Muscle layer of duodenum (tissue), 2 donors: ENCODE measurements around the gene CHIT1.

Source experiments
- H3K27ac ChIP-seq: one replicate; pipeline ENCODE4 v1.7.0; 2013; ENCODE audit warnings: mild to moderate bottlenecking, low read length
- H3K27me3 ChIP-seq: one replicate; pipeline ENCODE4 v1.7.0; 2013; ENCODE audit warnings: low read depth, mild to moderate bottlenecking, control low read depth, low read length
- H3K36me3 ChIP-seq, 2 donors: one replicate each; pipeline ENCODE4 v1.7.0; 2013; ENCODE audit warnings: low read length in 2 of 2, control low read depth in 1 of 2, mild to moderate bottlenecking in 1 of 2; ENCODE audit not compliant: insufficient read depth in 2 of 2, control insufficient read depth in 1 of 2
- H3K4me1 ChIP-seq, 2 donors: one replicate each; pipeline ENCODE4 v1.7.0; 2013; ENCODE audit warnings: low read length in 2 of 2, mild to moderate bottlenecking in 2 of 2, control low read depth in 1 of 2, moderate library complexity in 1 of 2; ENCODE audit not compliant: insufficient read depth in 2 of 2, control insufficient read depth in 1 of 2
- H3K4me3 ChIP-seq, 2 donors: one replicate each; pipeline ENCODE4 v1.7.0; 2013; ENCODE audit warnings: low read length in 2 of 2, low read depth in 1 of 2, mild to moderate bottlenecking in 1 of 2
- H3K9me3 ChIP-seq, 2 donors: one replicate each; pipeline ENCODE4 v1.7.0; 2013; ENCODE audit warnings: low read length in 2 of 2, control low read depth in 1 of 2, mild to moderate bottlenecking in 1 of 2; ENCODE audit not compliant: control insufficient read depth in 1 of 2
- donor health status: healthy.

Gene CHIT1

DNA sequence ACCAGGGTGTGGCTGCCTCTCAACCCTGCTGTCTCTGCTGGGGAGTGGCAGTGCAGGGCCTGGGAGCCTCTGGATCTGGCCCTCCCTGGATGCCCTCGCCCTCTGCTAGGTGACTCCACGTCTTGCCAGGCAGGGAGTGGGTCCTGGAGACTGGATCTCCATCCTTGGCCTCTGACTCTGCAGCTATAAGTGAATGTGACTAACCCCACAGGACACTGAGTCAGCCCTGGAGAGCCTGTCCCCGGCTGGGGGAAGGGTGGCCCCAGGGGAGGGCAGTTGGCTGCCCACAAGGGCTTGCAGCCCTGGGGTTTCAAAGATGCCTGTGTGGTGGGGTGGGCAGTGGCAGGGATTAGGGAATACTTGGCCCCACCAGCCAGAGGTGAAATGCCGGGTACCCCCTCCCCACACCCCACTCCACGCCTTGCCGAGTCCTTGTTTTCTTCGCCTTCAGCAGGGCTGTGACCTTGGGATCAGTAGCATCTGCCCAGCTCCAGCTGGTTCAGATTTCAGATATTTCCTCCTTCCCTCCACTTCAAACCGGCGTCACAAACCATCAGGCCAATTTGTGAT is 51.9 kb downstream of the CHIT1 start:
- no peak overlapping the region for H3K4me3 ChIP-seq
- no peaks in the 10 kb centered on the region for H3K27me3 ChIP-seq
- no peaks in the 10 kb centered on the region for H3K4me1 ChIP-seq
- no peaks in the 10 kb centered on the region for H3K36me3 ChIP-seq
- H3K9me3 ChIP-seq = no peaks in the 10 kb centered on the region
- H3K27ac ChIP-seq = no peak overlapping the region

DNA sequence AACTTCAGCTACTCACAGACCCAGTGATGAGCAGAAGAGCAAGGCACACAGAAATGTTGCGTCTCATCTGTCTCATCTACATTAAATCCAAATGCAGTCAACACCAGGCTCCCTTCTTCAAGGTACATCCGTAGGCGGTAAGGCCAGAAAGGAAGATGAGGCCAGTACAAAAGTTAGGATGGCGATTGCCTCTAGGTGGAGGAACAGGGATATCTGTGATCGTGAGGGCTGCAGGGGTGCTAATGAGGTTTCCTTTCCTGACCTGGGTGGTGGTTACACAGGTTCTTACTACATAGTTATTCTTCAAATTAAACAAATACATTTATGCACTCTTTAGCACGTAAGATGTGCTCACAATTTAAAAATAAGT is 52.5 kb downstream of the CHIT1 start:
- H3K4me3 ChIP-seq = no peak overlapping the region
- no peaks in the 10 kb centered on the region for H3K4me1 ChIP-seq
- no peak overlapping the region for H3K27ac ChIP-seq
- H3K27me3 ChIP-seq = no peaks in the 10 kb centered on the region
- no peaks in the 10 kb centered on the region for H3K9me3 ChIP-seq
- no peaks in the 10 kb centered on the region for H3K36me3 ChIP-seq

DNA sequence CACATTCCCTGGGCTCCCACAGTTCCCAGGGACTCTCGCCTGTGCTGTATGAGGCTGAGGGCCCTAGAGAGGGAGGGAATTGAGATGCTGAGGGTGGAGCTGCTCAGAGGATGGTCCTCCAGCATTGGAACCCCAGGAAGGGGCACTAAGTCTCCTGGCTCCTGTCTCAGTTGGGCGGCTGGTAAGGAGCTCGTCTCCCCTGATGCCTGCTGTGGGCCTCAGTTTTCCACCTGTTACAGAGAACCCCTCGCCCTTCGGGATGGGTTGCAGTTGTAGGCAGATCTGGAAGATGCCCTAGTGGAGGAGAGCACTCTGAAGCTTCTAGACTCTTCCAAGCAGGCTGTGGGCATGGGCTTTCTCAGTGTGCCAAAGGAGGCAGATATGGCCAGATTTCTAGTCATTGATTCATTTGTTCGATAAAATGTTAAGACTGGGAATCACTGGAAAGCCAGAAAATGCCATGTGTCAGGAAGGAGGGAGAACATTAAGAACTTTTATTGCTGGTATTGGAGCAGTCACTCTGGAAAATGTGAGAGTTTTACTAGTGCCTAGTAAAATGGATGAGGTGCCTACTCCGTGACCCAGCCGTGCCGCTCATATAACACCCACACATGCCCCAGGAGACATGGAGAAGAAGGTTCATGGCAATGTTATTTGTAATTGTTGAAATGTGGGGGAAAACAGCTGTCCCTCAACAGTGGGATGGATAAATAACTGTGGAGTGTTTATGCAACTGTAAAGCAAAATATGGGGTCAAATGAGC is 53.0 kb downstream of the CHIT1 start:
- no peak overlapping the region for H3K27ac ChIP-seq
- H3K36me3 ChIP-seq = no peaks in the 10 kb centered on the region

DNA sequence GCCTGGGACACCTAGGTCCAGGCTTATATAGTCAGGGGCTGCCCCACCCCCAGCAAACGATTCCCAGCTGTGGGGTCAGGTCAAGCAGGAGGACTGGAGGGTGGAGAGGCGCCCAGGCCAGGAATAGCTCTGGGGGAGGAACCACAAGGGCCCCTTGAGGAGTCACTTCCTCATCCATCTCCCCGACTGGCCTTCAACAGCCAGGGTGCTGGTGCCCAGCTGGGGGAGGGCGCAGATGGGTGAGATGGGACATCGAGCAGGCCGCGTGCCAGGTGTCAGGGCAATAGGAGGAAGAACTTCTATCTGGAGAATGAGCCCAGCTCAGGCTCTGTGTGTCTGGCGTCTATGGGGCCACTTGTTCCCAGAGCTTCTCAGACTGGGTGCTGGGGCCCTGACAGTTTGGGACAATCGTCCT is 53.6 kb downstream of the CHIT1 start:
- no peaks in the 10 kb centered on the region for H3K27me3 ChIP-seq
- no peaks in the 10 kb centered on the region for H3K36me3 ChIP-seq
- no peaks in the 10 kb centered on the region for H3K9me3 ChIP-seq
- H3K4me1 ChIP-seq = no peaks in the 10 kb centered on the region
- H3K27ac ChIP-seq = no peak overlapping the region
- no peak overlapping the region for H3K4me3 ChIP-seq

More for the DNA sequence above, 53.0 kb downstream of the CHIT1 start:
- Histone ChIP-seq H3K4me3 (no peak overlapping the region), H3K27me3 (no peaks in the 10 kb centered on the region), H3K9me3 (no peaks in the 10 kb centered on the region), H3K4me1 (no peaks in the 10 kb centered on the region)

DNA sequence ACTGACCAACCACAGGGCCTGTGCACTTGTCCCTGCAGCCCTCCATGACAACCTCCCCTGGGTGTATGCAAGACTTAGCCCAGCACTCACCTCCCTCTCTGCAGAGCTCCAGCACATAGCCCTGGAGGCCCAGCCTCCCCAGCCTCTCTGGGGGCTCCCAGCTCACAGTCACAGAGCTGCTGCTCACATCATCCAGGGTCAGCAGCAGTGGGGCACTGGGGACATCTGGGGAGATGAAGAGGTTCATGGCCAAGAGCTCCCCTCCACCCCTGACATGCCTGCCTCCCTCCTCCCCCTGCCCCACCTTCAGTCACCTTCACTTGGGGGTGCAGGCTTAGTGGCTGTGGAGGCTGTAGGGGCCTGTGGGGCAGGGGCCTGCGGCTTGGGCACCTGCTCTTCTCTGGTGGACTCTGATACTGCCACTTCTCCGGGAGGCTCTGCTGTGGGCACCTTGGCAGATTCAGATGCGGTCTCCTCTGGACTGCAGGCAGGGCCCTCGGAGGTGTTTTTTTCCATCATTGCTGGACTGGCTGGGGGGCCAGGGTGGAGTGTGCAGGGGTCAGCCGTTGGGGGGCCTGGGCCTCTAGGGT is 54.1 kb downstream of the CHIT1 start, which contains the start of gene MYBPH:
MYBPH (minus strand) TSS at position 590 of the 590 bp plus-strand sequence; CDS start at position 519, 71 bp downstream.
- Histone ChIP-seq H3K4me1 (no peaks in the 10 kb centered on the region), H3K27me3 (no peaks in the 10 kb centered on the region), H3K9me3 (no peaks in the 10 kb centered on the region), H3K27ac (no peak within 1 kb of the TSS), H3K36me3 (no peaks in the 10 kb centered on the region), H3K4me3 (no peak within 1 kb of the TSS)

DNA sequence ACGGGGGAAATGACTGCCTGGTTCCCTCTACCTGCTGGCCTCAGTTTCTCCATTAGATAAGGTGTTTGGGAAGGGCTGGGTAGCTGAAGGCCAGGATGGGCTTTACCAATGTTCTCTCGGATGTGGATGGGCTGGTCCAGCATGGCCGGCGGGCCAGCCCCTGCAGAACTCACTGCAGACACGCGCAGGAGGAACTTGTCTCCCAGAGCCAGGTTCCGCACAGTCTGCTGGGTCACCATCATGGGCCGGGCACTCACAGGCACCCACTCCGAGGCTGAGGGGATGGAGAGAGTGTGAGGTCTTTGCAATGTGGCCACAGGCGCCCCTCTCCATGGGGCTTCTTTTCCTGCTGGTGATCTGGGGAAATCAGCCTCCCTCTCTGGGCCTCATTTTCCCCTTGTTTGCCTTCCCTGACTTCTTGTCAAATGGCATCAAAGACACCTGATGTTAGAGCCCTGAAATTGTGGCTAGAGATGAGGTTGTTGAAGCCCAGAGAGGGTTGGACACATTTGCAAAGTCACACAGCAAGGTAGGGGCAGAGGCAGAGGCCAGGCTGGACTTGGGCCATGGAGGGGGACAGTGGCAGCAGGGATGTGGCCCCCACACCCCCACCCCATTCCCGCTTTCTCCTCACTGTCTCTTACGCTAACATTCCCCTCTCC is 55.0 kb downstream of the CHIT1 start:
- Histone ChIP-seq H3K27me3 (no peaks in the 10 kb centered on the region), H3K36me3 (no peaks in the 10 kb centered on the region), H3K4me1 (no peaks in the 10 kb centered on the region), H3K9me3 (no peaks in the 10 kb centered on the region), H3K27ac (no peak overlapping the region), H3K4me3 (no peak overlapping the region)

DNA sequence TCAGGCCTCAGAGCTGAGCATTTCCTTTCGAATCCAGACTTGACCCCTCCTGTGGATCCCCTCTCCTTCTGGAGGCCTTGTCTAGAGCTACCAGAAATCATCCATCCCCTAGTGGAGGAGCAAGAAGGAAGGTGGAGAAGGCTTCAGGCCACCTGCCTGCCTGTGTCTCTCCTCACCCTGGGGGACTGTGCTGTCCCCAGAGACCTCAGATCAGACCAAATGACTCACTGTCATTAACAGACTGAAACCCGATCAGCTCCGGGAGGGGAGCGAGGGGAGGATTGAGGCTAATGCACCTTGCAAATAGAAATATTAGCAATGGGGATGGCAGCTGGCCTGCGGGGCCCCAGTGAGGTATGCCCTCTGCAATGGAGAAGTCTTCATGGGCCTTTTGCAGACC is 55.9 kb downstream of the CHIT1 start:
- no peak overlapping the region for H3K27ac ChIP-seq
- H3K4me3 ChIP-seq = no peak overlapping the region
- H3K4me1 ChIP-seq = no peaks in the 10 kb centered on the region
- H3K9me3 ChIP-seq = no peaks in the 10 kb centered on the region
- no peaks in the 10 kb centered on the region for H3K36me3 ChIP-seq
- H3K27me3 ChIP-seq = no peaks in the 10 kb centered on the region

DNA sequence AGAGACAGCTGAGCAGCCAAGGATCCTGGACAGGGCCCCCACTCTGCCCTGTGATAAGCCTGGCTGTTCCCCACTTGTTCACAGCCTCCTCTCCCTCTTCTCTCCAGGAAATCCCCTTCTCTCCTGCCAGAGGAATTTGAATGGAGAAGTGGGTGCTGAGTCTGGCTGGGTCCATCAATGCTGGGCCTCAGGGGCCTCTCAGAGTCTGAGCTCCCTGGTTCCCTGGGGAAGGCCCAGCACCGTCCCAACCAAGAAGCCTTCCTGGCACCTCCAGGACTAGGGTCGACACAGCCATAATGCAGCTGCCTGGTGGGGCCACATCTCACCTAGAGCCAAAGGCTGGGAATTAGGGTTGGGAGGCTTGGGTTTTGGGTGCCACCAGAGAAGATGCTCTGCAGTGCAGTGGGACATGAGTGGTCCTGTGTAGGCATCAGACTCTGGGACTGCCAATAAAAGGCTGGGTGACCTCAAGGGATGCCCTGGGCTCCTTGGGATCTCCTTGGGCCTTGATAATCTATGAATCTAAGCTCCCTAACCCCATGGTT is 56.4 kb downstream of the CHIT1 start:
- Histone ChIP-seq H3K27ac (no peak overlapping the region), H3K4me1 (no peaks in the 10 kb centered on the region), H3K36me3 (no peaks in the 10 kb centered on the region), H3K27me3 (no peaks in the 10 kb centered on the region), H3K9me3 (no peaks in the 10 kb centered on the region), H3K4me3 (no peak overlapping the region)

DNA sequence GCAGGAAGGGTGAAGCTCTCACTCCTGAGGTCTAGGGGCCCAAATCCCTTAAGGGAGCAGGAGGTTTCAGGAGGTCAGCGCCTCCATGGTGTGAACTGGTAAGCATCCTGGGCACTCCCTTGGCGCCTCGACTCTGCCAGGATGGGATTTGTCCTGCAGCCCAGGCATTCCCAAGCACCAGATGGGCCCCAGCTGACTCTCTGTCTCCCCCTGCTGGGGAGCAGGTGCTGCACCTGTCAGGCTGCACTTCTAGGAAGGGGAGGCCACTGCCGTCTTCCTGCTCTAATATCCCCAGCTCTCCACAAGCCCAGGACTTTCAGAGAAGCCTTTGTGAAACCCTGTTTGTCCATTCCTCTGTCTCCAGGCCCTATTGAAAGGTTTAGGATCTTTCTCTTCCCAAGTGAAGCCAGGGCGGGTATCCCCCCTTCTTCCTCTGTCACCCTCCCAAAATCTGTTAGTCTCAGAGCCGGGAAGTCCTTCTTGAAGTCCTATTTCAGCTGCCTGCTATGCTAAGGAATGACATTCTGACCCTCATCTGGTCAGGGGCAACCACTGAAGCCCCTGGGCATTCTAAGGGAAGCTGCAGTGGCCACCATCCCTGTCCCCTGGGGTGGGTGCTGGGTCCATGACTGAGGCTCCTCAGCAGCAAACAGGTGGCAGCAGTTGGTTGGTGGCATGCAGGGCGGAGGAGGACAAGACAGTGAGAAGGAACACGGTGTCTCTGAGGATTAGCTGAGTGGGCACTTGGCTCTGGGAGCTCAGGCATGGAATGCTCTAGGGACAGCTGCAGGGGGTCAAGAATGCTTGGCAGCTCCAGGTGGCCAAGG is 57.1 kb downstream of the CHIT1 start:
- Histone ChIP-seq H3K27me3 (no peaks in the 10 kb centered on the region), H3K4me1 (no peaks in the 10 kb centered on the region), H3K4me3 (no peak overlapping the region), H3K27ac (no peak overlapping the region), H3K36me3 (no peaks in the 10 kb centered on the region), H3K9me3 (no peaks in the 10 kb centered on the region)

DNA sequence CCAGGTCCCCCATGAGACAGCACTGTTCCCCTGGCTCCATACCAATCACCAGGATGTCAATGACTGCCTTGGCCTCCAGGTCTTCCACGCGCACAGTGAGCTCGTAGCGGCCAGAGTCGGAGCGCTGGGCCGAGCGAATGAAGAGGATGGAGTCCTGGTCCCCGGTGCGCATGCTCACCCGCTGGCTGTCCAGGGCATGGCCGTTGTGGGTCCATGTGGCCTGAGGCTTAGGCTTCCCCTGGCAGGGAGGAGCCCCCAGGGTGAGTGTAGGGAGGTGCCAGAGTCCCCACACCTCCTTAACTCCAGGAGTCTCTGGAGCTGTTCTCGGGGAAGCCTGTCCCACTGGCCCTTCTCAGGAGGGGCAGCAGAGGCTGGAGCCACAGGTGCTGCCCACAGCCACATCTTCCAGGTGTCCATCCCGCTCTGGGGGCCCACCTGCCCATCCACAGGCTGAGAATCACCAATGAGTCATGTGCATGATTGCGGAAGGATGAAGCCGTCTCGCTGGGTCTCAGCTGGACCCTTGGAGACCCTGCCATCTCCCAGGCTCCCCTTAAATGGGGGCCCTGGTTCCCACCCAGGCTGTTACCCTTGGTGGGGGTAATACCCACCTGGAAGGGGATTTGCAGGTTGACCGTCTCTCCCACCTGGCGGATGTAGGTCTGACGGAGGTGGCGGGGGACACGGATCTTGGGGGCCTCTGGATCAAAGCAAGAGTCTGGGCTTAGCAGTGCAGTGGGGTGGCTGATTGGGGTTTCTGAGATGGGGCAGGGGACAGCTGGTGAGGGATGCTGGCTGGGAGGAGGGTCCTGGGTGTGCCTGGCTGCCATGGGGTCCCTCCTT is 57.9 kb downstream of the CHIT1 start:
- no peaks in the 10 kb centered on the region for H3K36me3 ChIP-seq
- H3K27me3 ChIP-seq = no peaks in the 10 kb centered on the region
- H3K27ac ChIP-seq = no peak overlapping the region
- H3K4me3 ChIP-seq = no peak overlapping the region
- H3K9me3 ChIP-seq = no peaks in the 10 kb centered on the region
- H3K4me1 ChIP-seq = no peaks in the 10 kb centered on the region
